Stimulated activated naive CD4-positive, alpha-beta T cell (primary cell): ENCODE results near the gene MUC5AC.
A peak's percentile ranks its signal among the peaks of the same experiment; 100 is the strongest.

Experiments used
- DNase-seq, 6 experiments: peaks; one replicate each; lab custom pipeline; 2025; lab: John Stamatoyannopoulos, UW

The MUC5AC gene

GRCh38 chr11:1197431-1197885 lies 39.7 kb downstream of the MUC5AC start:
- DNase-seq = no peak

- no peak for DNase-seq
These were observed 40.3 kb downstream of the MUC5AC start for GRCh38 chr11:1197886-1198560.

DNA sequence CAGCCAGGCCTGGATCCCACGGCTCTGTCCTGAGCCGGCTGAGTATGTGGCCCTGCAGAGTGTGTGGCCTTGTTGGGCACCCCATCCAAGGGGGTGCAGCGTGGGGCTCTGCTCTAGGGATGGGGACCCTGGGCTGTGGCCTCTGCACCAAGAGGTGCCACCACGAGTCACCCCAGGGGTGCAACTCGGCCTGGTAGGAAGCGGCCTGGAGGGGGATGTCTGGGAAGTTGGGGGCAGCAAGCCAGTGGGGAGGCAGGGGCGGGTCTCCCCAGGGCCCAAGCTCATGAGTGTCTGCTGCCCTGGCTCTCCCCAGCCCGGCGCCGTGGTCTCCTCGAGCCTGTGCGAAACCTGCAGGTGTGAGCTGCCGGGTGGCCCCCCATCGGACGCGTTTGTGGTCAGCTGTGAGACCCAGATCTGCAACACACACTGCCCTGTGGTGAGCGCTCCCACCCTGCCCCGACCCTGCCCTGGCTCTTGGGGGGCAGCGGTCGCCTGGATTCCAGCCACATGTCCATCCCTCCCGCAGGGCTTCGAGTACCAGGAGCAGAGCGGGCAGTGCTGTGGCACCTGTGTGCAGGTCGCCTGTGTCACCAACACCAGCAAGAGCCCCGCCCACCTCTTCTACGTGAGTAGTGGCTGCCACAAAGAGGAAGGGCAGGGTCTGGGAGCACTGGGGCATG lies 40.9 kb downstream of the MUC5AC start:
- no peak for DNase-seq

GRCh38 chr11:1199241-1199750 lies 41.5 kb downstream of the MUC5AC start:
- no peak for DNase-seq

GRCh38 chr11:1199751-1200610 lies 42.2 kb downstream of the MUC5AC start:
- DNase-seq = no peak

- no peak for DNase-seq
These were observed 42.9 kb downstream of the MUC5AC start for GRCh38 chr11:1200611-1201191.

DNA sequence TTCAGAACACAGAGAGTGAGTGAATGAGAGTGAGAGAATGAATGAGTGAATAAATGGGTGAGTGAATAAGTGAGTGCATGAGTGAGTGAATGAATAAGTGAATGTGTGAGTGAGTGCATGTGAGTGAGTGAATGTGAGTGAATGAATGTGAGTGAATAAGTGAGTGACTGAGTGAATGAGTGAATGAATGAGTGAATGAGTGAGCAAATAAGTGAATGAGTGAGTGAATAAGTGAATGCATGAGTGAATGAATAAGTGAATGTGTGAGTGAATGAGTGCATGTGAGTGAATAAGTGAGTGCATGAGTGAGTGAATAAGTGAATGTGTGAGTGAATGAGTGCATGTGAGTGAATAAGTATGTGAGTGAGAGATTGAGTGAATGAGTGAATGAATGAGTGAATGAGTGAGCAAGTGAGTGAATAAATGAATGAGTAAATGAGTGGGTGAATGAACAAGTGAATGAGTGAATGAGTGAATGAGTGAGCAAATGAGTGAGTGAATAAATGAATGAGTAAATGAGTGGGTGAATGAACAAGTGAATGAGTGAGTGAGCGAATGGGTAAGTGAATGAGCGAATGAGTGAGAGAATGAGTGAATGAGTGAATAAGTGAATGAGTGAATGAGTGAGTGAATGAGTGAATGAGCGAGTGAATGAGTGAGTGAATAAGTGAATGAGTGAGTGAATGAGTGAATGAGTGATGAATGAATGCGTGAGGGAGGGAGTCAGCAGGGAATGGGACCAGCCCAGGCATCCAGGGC lies 43.8 kb downstream of the MUC5AC start:
- no peak for DNase-seq

DNA sequence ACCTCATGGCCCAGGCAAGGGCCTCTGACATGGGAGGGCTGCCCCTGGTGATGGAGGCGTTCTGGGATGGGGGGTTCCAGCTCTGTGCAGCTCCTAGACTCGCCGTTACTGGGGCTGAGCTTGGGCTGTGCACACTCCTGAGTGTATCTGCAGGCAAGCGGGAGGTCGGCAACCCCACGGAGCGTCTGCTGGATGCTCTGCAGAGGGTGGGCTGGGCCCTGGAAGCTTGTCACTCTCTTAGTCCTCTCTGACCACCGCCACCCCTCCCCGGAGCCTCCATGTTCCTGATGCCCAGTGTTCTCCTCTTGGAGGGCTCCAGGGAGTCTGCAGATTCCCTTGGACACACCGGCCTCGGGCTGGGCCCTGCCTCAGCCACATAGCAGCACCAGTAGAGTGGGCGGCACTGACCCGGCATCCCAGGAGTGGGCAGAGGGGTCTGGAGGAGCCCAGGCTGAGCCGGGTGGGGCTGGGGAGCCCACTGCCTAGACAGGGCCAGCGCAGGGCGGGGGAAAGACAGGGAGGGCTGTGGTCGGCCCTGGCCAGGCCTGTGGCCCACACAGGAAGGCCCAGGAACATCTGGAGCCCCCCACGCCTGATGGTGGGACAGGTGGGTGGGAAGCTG lies 44.5 kb downstream of the MUC5AC start:
- DNase-seq = peak in 1 of 6 experiments; percentile 6

DNA sequence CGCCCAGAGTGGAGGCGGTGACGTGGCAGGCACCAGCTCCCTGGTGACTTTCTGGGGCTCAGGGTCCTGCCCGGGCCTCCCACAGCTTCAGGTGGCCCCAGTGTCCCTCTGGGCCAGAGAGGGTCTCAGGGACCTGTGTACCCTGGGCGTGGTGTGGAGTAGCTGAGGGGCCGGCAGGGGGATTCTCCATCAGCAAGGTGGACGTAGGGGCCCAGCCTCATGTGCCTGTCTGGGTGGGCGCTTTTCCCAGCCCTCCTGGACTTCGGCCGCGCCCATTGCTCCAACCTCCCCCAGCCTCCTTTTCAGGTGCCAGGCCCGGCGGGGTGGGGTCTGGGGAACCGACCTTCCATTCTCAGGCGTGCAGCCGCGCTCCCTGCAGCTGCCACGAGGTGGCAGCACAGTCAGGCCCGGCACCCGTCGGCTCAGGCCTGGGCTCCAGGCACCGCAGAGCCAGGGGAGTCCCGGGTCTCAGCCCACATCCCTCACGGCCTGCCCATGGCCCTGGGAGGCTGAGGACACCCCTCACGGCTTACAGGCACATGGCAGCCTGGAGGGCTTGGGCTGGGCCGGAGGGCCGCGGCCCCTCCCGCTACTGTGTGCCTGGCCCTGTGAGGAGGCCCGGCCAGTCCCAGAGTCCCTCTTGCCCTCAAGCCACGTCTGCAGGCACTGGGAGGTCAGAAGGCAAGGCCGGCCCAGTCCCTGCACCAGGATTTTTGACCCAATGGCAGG lies 45.2 kb downstream of the MUC5AC start:
- peak; percentile 12 to 68 (median 44) for DNase-seq

- DNase-seq = no peak
These were observed 45.9 kb downstream of the MUC5AC start for GRCh38 chr11:1203505-1204271.

GRCh38 chr11:1204381-1205101 lies 46.8 kb downstream of the MUC5AC start:
- DNase-seq = no peak

- DNase-seq = no peak
These were observed 47.6 kb downstream of the MUC5AC start for GRCh38 chr11:1205121-1205986.

DNA sequence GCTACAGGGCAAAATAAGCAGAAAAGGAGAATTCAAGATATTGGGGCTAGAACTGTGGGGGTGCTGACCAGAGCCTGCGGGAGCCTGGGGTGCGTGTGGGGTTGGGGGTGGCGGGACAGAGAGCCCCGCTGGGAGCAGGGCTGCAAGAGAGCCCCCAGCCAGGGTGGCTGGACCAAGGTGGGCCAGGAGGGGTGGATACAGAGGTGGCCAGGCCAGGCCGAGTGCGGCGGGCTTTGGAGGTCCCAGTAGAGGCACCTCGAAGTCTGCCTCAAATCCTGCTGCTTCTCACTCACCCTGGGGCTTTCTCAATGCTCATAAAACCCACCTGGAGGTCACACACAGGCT lies 48.2 kb downstream of the MUC5AC start:
- DNase-seq = no peak

GRCh38 chr11:1206391-1207271 lies 48.9 kb downstream of the MUC5AC start:
- no peak for DNase-seq

DNA sequence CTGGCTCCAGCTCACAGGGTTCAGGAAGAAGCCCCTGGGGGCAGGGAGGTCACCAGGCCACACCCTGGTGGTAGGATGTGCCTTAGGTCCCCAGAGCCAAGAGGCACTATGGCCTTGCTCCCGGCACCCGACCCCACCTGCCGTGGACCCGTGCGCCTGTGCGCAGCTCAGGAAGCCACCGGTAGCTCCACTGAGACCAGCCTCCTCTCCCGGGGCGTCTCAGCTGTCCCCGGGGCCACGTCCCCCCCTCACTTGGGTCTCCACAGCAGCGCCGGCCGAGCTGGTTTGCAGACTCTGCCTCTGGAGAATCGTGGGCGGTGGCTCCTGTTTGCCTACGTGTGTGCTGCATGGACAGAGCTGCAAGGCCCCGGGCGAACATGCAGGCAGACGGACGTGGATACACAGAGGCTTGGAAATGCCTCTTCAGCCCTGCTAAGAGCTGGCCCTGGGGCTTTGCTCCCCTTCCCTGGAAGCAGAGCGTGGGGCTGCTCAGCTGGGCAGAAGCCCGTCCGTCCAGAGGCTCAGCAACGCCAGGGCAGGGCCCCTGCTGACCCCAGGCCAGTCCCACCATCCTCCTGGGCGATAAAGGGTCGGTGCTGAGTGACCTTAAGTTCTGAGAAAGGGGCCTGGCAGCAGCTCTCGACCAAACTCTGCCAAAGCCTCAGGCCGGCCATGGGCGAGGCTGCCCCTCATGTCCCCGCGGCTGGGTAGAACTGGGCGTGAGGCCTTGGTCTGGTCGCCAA lies 49.8 kb downstream of the MUC5AC start:
- DNase-seq = no peak

GRCh38 chr11:1208144-1208393 lies 50.3 kb downstream of the MUC5AC start:
- DNase-seq = no peak
